Skin of body (tissue), 2 donors: Measurements from ENCODE around the gene MOSPD2. TPM values are rescaled to one million over a fixed set of nuclear protein-coding genes. Genes with fewer than 3 reads are reported as not detected.

Source experiments
- DNase-seq: peaks from one replicate; lab custom pipeline; 2025; lab: John Stamatoyannopoulos, UW
- total RNA-seq: library from RNA; depleted of rRNA; stranded (reverse); fragments of >200 nt; gene quantifications from one replicate; pipeline ENCODE4 v1.2.3, GENCODE V29; 2014

MOSPD2 gene
- total RNA-seq, result 20.6 TPM

DNA sequence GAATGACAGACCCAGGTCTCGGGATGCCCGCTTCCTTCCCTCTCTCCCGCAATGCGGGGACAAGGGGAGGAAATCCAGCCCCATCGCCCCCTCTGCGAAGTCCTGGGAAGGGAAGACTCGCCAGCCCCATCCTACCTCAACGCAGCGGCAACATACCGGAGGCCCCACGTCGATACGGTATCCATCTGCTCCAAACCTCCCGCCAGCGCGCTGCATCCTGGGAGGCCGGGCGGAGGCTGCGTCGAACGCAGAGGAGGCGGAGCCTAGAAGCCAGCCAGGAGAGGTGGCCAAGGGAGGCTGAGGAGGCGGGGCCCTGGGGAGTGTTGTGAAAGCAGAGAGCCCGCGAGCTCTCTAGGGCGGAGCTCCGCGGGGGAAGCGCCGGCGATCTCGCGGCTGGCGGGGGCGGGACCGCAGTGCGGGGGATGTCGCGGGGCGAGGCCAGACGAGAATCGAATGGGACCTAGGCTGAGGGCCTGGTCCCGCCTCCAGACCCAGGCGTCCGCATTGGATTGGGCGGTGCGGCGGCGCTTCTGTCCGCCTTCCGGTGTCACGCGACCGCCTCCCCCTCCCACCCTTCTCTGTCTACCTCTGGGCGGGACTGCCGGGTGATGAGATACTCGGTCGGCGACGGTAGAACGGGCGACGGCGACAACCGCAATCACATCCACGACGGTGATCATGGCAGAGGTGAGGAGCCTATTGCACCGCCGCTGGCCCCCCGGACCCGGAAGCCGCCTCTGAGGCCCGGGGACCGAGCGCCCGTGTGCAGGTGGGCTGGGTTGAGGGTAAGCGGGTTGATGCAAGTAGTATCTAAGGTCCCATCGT lies at the start of gene MOSPD2, which contains the start of gene FANCB:
MOSPD2 (plus strand) TSS at position 571 of the 825 bp plus-strand sequence; CDS start at position 679, 108 bp downstream.
FANCB (minus strand) TSS at position 219 of the 825 bp plus-strand sequence. CDS start 7,559 bp downstream, outside the sequence.
- DNase-seq, result peak; percentile 93

GRCh38 chrX:14825851-14826250 lies 47.4 kb upstream of the MOSPD2 start:
- DNase-seq, result peak; percentile 0

DNA sequence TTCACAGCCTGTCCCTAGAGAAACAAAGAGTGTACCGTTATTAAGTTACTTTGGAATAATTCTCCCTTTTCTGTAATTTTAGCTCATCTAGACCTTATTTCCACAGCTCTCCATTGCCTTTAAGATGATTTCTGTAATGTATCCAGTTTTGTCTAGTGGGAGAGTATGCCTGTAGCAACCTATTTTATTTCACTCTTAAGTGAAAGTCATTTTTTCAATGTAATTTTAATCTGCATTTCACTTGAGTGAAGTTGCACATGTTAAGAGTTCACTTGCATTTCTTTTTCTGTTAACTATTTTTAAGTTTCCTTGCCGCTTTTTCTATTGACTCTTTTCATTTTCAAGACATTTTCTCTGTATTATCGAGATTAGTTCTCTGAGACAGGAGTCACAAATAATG lies 46.9 kb upstream of the MOSPD2 start:
- no peak for DNase-seq

- DNase-seq, result no peak
Observed at GRCh38 chrX:14829643-14830042, 43.6 kb upstream of the MOSPD2 start.

GRCh38 chrX:14832151-14832550 lies 41.1 kb upstream of the MOSPD2 start:
- DNase-seq, result no peak

- peak; percentile 66 for DNase-seq
Observed at GRCh38 chrX:14832586-14832985, 40.6 kb upstream of the MOSPD2 start.

DNA sequence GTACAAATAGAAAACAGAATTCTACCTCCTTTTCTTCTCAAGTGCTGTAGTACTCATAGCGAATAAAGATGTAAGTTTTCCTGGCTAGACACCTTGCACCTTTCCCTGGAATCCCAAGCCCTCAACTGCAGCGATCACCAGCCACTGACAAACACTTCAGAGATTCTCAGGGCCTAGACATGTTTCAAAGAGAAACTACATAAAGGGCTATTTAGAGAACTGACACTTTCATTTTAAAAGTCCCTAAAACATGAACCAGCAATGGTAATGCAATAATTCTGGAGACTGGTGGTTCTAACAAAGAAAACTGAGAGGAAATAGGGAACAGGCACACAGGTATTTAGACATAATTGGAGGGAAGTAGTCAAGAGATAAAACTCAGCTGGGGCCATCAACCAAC lies 36.1 kb upstream of the MOSPD2 start:
- DNase-seq, result no peak

DNA sequence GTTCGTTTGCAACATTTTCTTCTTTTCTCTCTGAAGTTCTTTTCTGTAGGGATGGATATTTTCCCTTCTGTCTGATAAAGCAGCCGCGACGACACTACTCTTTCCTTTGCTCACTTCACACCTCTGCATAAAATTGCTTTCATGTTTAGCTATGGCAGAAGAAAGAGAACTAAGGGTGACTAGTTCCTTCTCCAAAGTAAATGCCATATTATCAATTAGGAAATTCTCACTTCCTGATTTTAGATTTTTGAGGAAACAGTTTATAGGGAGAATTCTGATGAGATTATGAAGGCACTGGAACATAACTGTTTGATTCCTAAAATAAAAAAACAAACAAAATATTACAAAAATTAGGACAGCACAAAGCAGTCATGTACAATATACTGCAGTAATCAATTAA lies 29.6 kb upstream of the MOSPD2 start:
- no peak for DNase-seq

DNA sequence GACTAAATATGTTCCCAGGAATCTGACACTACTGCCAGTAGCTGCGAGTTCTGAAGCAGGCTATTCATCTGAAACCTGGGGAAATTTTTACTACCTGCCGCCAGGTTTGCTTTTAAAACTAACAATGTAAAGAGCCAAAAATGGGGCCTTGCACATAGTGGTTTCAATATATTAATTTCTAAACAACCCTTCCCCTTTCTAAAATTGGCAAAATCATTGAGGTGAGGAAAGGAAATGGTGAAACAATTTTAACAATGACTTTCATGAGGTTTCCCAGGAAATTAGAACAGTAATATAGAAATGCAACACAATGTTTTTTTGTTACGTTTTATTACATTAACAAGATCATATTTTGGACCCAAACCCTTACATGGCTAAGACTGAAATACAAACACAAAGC lies 21.7 kb upstream of the MOSPD2 start:
- DNase-seq, result no peak

- no peak for DNase-seq
Observed at GRCh38 chrX:14864631-14865030, 8.6 kb upstream of the MOSPD2 start.

GRCh38 chrX:14865201-14865600 lies 8.0 kb upstream of the MOSPD2 start:
- no peak for DNase-seq

DNA sequence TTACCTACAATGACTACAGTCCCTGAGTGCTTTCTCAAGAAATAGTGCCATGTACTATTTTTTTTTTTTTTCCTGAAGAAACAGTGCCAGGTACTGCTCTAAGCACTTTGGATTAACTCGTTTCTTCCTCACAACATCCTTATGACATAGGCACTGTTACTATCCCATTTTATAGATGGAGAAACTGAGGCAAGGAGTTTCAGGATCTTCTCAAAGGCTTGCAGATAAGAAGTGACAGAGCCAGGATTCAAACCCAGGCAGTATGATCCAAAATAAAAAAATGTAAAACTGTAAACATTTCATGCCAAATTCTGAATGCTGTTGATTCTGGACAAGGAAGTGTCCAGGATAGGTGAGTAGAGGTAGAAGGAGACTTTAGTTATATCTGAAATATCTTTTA lies 1.5 kb upstream of the MOSPD2 start:
- no peak for DNase-seq

DNA sequence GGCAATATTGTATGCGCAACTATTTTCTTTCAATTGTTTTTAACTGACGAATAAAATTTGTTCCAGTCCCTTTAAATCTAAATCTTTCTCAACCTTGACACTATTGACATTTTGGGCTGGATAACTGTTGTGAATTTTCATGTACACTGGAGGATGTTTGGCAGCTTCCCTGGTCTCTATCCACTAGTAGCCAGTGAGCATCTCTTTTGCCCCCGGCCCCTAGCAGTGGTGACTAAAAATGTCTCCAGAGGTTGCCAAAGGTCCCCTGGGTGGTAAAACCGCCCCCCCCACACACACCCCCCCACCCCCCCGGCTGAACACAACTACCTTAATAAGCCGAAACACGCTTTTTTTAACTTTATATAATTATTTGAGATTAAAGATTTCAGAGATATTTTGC lies 866 bp upstream of the MOSPD2 start:
- no peak for DNase-seq

DNA sequence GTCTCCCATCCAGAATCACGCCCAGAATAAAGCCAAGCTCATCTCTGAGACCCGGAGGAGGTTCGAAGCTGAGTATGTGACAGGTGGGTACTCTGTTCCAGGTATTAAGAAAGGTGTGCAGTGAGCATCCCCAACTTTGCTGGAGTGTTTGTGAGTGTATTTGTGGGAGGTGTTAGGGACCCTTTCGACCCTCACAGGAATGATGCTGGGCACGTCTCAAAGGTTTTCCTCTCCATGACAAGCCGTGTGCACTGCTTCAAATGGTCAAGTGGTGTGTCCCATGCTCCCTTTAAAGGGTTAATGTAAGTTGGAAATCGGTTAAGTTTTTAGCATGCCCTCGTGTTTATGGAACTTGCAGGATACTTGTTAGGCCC lies 442 bp downstream of the MOSPD2 start:
- DNase-seq, result no peak

DNA sequence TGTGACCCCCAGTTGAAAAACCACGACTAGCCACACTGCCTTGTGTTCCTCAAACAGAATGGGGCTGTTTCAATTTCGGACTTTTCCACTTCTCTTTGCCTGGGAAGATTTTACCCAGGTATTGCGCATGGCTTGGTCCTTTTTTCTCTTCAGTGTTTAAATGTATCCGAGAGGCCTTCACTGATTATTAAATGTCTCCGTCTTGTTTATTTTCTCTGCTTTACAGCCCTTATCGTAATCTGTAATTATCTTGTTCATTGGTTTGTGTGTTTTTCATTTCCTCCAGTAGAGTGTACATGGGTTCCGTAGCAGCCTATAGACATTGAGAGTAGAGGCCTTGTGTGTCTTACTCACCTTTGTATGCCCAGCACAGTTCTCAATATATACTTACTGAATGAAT lies 2.4 kb downstream of the MOSPD2 start:
- no peak for DNase-seq

DNA sequence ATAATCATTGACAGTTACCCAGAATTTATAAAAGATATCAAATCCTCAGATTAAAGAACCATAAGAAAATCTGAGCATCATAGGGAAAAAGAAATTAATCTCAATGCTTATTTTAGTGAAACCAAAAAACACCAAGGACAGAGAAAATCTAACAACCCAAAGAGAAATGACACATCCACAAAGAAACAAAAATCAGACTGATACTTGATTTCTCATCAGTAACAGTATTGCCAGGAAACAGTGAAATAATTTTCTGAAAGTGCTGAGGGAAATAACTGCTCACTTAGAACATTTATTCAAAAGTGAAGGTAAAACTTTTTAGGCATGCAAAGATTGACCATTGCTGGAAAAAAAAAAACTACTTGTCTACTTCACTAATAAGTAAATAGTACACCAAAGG lies 10.6 kb downstream of the MOSPD2 start:
- no peak for DNase-seq

- DNase-seq, result no peak
Observed at GRCh38 chrX:14884714-14885113, 11.5 kb downstream of the MOSPD2 start.

DNA sequence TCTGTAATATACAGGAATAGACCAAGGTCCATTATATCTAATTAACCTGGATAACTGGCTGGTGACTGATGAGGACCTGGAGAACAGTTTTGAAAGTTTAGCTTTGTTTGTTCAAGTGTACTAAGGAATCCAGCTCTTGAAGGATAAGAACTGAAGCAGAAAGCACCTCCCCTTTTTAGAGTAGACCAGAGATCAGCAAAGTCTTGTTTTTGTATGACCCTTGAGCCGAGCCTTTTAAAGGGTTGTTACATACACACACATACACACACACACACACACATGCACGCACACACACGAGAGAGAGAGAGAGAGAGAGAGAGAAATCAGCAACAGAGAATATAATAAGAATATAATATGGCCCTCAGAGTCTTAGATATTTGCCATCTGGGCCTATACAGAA lies 13.0 kb downstream of the MOSPD2 start:
- no peak for DNase-seq

DNA sequence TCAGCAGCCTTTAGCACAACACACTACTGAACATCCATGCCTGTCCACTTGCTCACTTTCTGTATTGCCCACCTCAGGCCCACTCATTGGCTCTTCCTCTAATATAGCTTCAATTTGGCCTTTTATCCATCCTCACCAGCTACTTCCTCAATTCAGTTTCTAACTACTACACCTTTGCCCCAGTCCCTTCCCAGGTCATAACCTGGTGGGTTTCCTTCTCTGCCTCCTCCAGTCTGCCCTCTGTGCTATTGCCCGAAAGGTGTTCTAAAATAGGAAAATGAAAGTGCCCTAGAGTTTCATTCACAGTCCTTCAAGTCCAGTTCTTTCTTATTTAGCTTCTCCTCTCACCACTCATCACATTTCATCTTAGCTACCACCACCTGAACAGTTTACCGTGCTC lies 23.1 kb downstream of the MOSPD2 start:
- DNase-seq, result no peak

DNA sequence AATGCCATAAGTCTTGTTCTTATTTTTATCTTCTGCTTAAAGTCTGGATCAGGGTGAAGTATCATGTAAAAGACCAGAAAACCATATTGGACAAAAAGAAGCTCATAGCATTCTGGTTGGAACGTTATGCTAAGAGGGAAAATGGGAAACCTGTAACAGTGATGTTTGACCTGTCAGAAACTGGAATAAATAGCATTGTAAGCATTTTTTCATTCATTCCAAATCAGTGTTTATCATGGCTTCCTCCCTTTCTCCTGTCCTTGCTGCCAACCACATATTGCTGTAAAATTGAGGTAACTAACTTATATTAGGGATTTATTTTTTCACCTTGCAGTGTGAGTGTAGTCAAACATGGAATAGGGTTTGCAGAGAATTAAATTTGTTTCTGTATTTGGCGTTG lies 23.8 kb downstream of the MOSPD2 start:
- no peak for DNase-seq

DNA sequence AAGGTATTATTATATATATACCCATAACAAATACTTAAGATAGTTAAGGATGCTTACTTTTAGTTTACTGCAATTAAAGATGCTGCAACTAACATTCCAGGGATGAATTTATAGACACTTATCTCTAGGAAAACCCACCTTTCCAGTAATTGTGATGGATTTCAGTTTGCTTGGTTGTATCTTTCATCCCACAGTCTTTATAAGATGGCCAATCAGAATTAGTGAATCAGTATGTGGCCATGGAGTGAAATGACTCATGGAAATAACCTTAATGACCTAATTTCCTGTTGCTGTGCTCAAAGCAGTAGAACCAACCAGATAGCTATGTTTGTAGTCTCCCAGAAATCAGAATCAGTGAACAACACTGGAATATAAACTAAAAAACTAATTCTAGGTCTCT lies 26.4 kb downstream of the MOSPD2 start:
- no peak for DNase-seq

DNA sequence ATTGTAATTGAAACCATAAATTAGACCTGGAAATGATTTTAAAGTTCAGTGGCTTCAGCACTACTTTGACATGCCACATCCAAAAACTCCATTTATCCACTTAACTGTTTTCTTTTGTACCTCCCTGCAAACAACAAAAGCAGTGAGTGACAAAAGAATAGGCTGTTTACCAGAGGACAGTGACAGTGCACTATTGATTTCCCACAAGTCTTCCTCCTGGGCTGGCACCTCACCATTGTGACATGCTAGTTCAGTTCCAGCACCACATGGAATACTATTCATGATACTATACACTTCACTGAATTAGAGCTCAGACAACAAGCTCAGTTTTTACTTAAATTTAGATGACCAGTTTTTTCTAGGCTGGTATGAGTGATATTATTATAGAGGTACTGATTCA lies 29.3 kb downstream of the MOSPD2 start:
- no peak for DNase-seq

- no peak for DNase-seq
Observed at GRCh38 chrX:14903891-14904290, 30.7 kb downstream of the MOSPD2 start.

- DNase-seq, result no peak
Observed at GRCh38 chrX:14913241-14913640, 40.0 kb downstream of the MOSPD2 start.
